GM23248 (cell line): Measurements from ENCODE around the gene SLC25A39.

ENCODE experiments used
- EZH2 ChIP-seq: fragments of 200-600 bp; sonication (generic); IDR thresholded peaks from 2 replicates; pipeline ENCODE4 v1.6.1; 2018; ENCODE audit warnings: antibody characterized with exemption, mild to moderate bottlenecking; ENCODE audit not compliant: insufficient read depth, poor library complexity, severe bottlenecking
- EZH2phosphoT487 ChIP-seq: fragments of 200-600 bp; sonication (generic); IDR thresholded peaks from 2 replicates; pipeline ENCODE4 v1.6.1; 2018; ENCODE audit warnings: antibody characterized with exemption, moderate library complexity, mild to moderate bottlenecking, low read depth; ENCODE audit not compliant: insufficient read depth

- TF ChIP-seq EZH2, result no peak
- no peak for TF ChIP-seq EZH2phosphoT487
Measured at GRCh38 chr17:44314524-44314868, 10.1 kb downstream of the SLC25A39 start.
